GM23338 (cell line): ENCODE data around the gene FGFR3. TPM values are rescaled to one million over a fixed set of nuclear protein-coding genes. Genes with fewer than 3 reads are reported as not detected.

Source experiments
- ATAC-seq: fragments of 200-7000 bp; cut with Tn5 transposase; 3 replicates; pipeline ENCODE4 v1.9.1; 2020
- DNase-seq: peaks from one replicate; pipeline ENCODE4 v3.0.0-alpha.2; 2015; ENCODE audit warnings: low spot score
- H2AFZ ChIP-seq: fragments of 200-600 bp; sonication (generic); 2 replicates; pipeline ENCODE4 v1.8.0; 2016; ENCODE audit warnings: antibody characterized with exemption, mild to moderate bottlenecking, moderate library complexity
- H3F3A ChIP-seq: fragments of 200-600 bp; sonication (generic); replicated peaks from 2 replicates; pipeline ENCODE4 v1.8.0; 2017; ENCODE audit warnings: antibody characterized with exemption, mixed run types, low read depth
- H3K27ac ChIP-seq: fragments of 200-600 bp; sonication (generic); 2 replicates; pipeline ENCODE4 v1.6.1; 2016; ENCODE audit warnings: low read depth
- H3K27me3 ChIP-seq: fragments of 200-600 bp; sonication (generic); 2 replicates; pipeline ENCODE4 v1.8.0; 2016; ENCODE audit warnings: mild to moderate bottlenecking, mixed run types, moderate library complexity; ENCODE audit not compliant: insufficient read depth
- H3K36me3 ChIP-seq: fragments of 200-600 bp; sonication (generic); 2 replicates; pipeline ENCODE4 v1.8.0; 2016; ENCODE audit warnings: mild to moderate bottlenecking; ENCODE audit not compliant: insufficient read depth
- H3K4me1 ChIP-seq: fragments of 200-600 bp; sonication (generic); 2 replicates; pipeline ENCODE4 v1.8.0; 2016; ENCODE audit warnings: mild to moderate bottlenecking, moderate library complexity; ENCODE audit not compliant: insufficient read depth
- H3K4me2 ChIP-seq: fragments of 200-600 bp; sonication (generic); 2 replicates; pipeline ENCODE4 v1.7.1; 2017; ENCODE audit warnings: mixed run types
- H3K4me3 ChIP-seq: fragments of 200-600 bp; sonication (generic); 2 replicates; pipeline ENCODE4 v1.6.1; 2016; ENCODE audit warnings: mixed run types
- H3K79me2 ChIP-seq: fragments of 200-600 bp; sonication (generic); replicated peaks from 2 replicates; pipeline ENCODE4 v1.8.0; 2017; ENCODE audit warnings: mild to moderate bottlenecking; ENCODE audit not compliant: insufficient read depth
- H3K9me2 ChIP-seq: fragments of 200-600 bp; sonication (generic); 2 replicates; pipeline ENCODE4 v1.8.0; 2017; ENCODE audit not compliant: insufficient read depth
- H4K20me1 ChIP-seq: fragments of 200-600 bp; sonication (generic); replicated peaks from 2 replicates; pipeline ENCODE4 v1.8.0; 2017; ENCODE audit warnings: mild to moderate bottlenecking; ENCODE audit not compliant: insufficient read depth
- H3K27ac Mint-ChIP-seq: 2 replicates; pipeline ENCODE4 v1.8.0; 2020; ENCODE audit warnings: inconsistent platforms, mild to moderate bottlenecking, moderate library complexity, mixed read lengths
- H3K27me3 Mint-ChIP-seq: 3 replicates; pipeline ENCODE4 v1.8.0; 2022; ENCODE audit warnings: low read depth, mild to moderate bottlenecking, moderate library complexity, mixed read lengths, inconsistent platforms; ENCODE audit not compliant: insufficient read depth, poor library complexity
- H3K36me3 Mint-ChIP-seq: 3 replicates; pipeline ENCODE4 v1.8.0; 2021; ENCODE audit warnings: low read depth, mild to moderate bottlenecking, inconsistent platforms, moderate library complexity, mixed read lengths
- H3K4me1 Mint-ChIP-seq: 3 replicates; pipeline ENCODE4 v1.8.0; 2020; ENCODE audit warnings: mild to moderate bottlenecking, inconsistent platforms, mixed read lengths
- H3K4me3 Mint-ChIP-seq: 3 replicates; pipeline ENCODE4 v1.8.0; 2021; ENCODE audit warnings: moderate library complexity, mild to moderate bottlenecking, inconsistent platforms, mixed read lengths
- H3K9me3 Mint-ChIP-seq: 3 replicates; pipeline ENCODE4 v1.8.0; 2020; ENCODE audit warnings: moderate library complexity, mild to moderate bottlenecking, inconsistent platforms, mixed read lengths
- CREB1 ChIP-seq: fragments of 250-450 bp; sonication (Bioruptor Pico); IDR thresholded peaks from 2 replicates; pipeline ENCODE4 v1.5.0; 2020; ENCODE audit warnings: low read depth, mild to moderate bottlenecking, moderate library complexity
- EZH2 ChIP-seq: fragments of 200-600 bp; sonication (generic); IDR thresholded peaks from one replicate; pipeline ENCODE4 v1.8.0; 2017; ENCODE audit warnings: antibody characterized with exemption, mild to moderate bottlenecking, low read depth; ENCODE audit not compliant: unreplicated experiment
- EZH2phosphoT487 ChIP-seq: fragments of 200-600 bp; sonication (generic); IDR thresholded peaks from one replicate; pipeline ENCODE4 v1.8.1; 2018; ENCODE audit warnings: antibody characterized with exemption; ENCODE audit not compliant: unreplicated experiment
- JUNB ChIP-seq: IDR thresholded peaks from one replicate; pipeline ENCODE4 v1.6.1; 2016; ENCODE audit warnings: antibody characterized with exemption; ENCODE audit not compliant: unreplicated experiment
- NANOG ChIP-seq: IDR thresholded peaks from 2 replicates; pipeline ENCODE4 v1.6.1; 2016; ENCODE audit warnings: antibody characterized with exemption, borderline replicate concordance
- POLR2AphosphoS5 ChIP-seq: IDR thresholded peaks from 2 replicates; pipeline ENCODE4 v1.6.1; 2016; ENCODE audit warnings: antibody characterized with exemption, low read depth
- STAT1 ChIP-seq: IDR thresholded peaks from one replicate; pipeline ENCODE4 v1.6.1; 2016; ENCODE audit warnings: antibody characterized with exemption; ENCODE audit not compliant: unreplicated experiment
- ZNF114 ChIP-seq: fragments of 250-450 bp; sonication (Bioruptor Pico); IDR thresholded peaks from 2 replicates; pipeline ENCODE4 v1.5.0; 2020; ENCODE audit warnings: mild to moderate bottlenecking, moderate library complexity
- ZNF331 ChIP-seq: fragments of 250-450 bp; sonication (Bioruptor Pico); IDR thresholded peaks from 2 replicates; pipeline ENCODE4 v1.5.0; 2020; ENCODE audit warnings: low read depth, mild to moderate bottlenecking, moderate library complexity
- polyA plus RNA-seq: library from polyadenylated mRNA; unstranded; fragments of >200 nt; fragmentation: Nextera tagmentation; extraction: Ambion mirVana; gene quantifications from 2 replicates; pipeline ENCODE4 v1.2.1, GENCODE V29; 2016
- total RNA-seq: library from RNA; depleted of rRNA; stranded (reverse); fragments of >200 nt; shearing (Covaris generic); gene quantifications from 2 replicates; pipeline ENCODE4 v1.2.3, GENCODE V29; 2014
- TF ChIP-seq, protein P1 (sequence below), 2 experiments: fragments of 200-600 bp in 1 of 2; sonication (generic) in 1 of 2; conservative IDR thresholded peaks; 2 replicates each; pipeline versions ENCODE4 v1.5.1 to v1.6.1; 2016 to 2017; ENCODE audit warnings: antibody characterized with exemption in 2 of 2, low read depth in 2 of 2, mild to moderate bottlenecking in 2 of 2, moderate library complexity in 1 of 2
- TF ChIP-seq, protein P2 (sequence below): fragments of 250-450 bp; sonication (Bioruptor Pico); IDR thresholded peaks from 2 replicates; pipeline ENCODE4 v1.5.0; 2020; ENCODE audit warnings: mild to moderate bottlenecking, moderate library complexity
- TF ChIP-seq, protein P3 (sequence below): IDR thresholded peaks from one replicate; pipeline ENCODE4 v1.6.1; 2018; ENCODE audit warnings: antibody characterized with exemption; ENCODE audit not compliant: unreplicated experiment
- TF ChIP-seq, protein P4 (sequence below): IDR thresholded peaks from 2 replicates; pipeline ENCODE4 v1.6.1; 2016; ENCODE audit warnings: antibody characterized with exemption

The FGFR3 gene
- total and polyA plus RNA-seq, 2 experiments from 2014 or later: 3.6 to 17.4 TPM

DNA sequence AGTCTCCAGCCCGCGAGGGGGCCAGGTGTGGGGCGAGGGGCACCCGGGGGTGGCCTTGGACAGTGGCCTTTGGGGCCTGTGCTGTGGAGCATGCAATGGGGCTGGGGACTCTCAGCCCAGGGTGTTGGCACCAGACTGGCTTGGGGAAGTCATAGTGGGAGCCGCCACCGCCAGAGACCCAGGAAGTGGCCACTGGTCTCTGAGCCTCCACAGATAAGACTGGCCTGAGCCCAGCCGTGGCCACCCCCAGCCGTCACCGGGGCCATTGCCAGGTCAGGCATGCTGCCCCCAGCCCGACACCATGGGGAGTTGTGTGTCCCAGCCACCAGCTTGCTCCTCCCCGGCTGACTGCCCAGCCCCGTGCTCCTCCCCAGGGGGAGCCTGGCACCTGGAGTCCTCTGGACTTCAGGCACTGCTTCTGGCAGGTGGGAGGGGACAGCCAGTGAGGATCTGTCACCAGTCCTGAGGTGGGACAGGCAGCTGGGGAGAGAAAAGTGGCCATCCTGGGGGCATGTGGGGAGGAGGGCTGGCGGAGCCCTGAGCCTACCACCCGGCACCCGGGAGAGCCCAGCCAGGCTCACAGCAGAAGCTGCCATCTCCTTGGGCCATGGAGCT, 39.3 kb upstream of the FGFR3 start:
- Mint-ChIP-seq H3K27ac (no peak overlapping the region), H3K4me1 (peaks cover 5% of the 10 kb centered on the region; the same call in 2 of the 3 replicates), H3K4me3 (no peak overlapping the region), H3K9me3 (no peaks in the 10 kb centered on the region), H3K27me3 (no peaks in the 10 kb centered on the region), H3K36me3 (no peaks in the 10 kb centered on the region)
- H3K9me2 ChIP-seq: no peaks in the 10 kb centered on the region
- no peak for ATAC-seq
- no peaks in the 10 kb centered on the region for H3K4me1 ChIP-seq
- no peak overlapping the region for H2AFZ ChIP-seq
- no peaks in the 10 kb centered on the region for H4K20me1 ChIP-seq
- TF ChIP-seq JUNB (no peak), NANOG (no peak), STAT1 (no peak), ZNF114 (CRISPR knock-in tag) (no peak), CREB1 (CRISPR knock-in tag) (no peak), ZNF331 (CRISPR knock-in tag) (no peak), POLR2AphosphoS5 (no peak), EZH2phosphoT487 (no peak), EZH2 (no peak)
- TF ChIP-seq, protein P1, sequence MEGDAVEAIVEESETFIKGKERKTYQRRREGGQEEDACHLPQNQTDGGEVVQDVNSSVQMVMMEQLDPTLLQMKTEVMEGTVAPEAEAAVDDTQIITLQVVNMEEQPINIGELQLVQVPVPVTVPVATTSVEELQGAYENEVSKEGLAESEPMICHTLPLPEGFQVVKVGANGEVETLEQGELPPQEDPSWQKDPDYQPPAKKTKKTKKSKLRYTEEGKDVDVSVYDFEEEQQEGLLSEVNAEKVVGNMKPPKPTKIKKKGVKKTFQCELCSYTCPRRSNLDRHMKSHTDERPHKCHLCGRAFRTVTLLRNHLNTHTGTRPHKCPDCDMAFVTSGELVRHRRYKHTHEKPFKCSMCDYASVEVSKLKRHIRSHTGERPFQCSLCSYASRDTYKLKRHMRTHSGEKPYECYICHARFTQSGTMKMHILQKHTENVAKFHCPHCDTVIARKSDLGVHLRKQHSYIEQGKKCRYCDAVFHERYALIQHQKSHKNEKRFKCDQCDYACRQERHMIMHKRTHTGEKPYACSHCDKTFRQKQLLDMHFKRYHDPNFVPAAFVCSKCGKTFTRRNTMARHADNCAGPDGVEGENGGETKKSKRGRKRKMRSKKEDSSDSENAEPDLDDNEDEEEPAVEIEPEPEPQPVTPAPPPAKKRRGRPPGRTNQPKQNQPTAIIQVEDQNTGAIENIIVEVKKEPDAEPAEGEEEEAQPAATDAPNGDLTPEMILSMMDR (conservative IDR thresholded peaks at IDR 0.05; ENCODE audit: low read depth in 2 of 2): no peak
- TF ChIP-seq, protein P2, sequence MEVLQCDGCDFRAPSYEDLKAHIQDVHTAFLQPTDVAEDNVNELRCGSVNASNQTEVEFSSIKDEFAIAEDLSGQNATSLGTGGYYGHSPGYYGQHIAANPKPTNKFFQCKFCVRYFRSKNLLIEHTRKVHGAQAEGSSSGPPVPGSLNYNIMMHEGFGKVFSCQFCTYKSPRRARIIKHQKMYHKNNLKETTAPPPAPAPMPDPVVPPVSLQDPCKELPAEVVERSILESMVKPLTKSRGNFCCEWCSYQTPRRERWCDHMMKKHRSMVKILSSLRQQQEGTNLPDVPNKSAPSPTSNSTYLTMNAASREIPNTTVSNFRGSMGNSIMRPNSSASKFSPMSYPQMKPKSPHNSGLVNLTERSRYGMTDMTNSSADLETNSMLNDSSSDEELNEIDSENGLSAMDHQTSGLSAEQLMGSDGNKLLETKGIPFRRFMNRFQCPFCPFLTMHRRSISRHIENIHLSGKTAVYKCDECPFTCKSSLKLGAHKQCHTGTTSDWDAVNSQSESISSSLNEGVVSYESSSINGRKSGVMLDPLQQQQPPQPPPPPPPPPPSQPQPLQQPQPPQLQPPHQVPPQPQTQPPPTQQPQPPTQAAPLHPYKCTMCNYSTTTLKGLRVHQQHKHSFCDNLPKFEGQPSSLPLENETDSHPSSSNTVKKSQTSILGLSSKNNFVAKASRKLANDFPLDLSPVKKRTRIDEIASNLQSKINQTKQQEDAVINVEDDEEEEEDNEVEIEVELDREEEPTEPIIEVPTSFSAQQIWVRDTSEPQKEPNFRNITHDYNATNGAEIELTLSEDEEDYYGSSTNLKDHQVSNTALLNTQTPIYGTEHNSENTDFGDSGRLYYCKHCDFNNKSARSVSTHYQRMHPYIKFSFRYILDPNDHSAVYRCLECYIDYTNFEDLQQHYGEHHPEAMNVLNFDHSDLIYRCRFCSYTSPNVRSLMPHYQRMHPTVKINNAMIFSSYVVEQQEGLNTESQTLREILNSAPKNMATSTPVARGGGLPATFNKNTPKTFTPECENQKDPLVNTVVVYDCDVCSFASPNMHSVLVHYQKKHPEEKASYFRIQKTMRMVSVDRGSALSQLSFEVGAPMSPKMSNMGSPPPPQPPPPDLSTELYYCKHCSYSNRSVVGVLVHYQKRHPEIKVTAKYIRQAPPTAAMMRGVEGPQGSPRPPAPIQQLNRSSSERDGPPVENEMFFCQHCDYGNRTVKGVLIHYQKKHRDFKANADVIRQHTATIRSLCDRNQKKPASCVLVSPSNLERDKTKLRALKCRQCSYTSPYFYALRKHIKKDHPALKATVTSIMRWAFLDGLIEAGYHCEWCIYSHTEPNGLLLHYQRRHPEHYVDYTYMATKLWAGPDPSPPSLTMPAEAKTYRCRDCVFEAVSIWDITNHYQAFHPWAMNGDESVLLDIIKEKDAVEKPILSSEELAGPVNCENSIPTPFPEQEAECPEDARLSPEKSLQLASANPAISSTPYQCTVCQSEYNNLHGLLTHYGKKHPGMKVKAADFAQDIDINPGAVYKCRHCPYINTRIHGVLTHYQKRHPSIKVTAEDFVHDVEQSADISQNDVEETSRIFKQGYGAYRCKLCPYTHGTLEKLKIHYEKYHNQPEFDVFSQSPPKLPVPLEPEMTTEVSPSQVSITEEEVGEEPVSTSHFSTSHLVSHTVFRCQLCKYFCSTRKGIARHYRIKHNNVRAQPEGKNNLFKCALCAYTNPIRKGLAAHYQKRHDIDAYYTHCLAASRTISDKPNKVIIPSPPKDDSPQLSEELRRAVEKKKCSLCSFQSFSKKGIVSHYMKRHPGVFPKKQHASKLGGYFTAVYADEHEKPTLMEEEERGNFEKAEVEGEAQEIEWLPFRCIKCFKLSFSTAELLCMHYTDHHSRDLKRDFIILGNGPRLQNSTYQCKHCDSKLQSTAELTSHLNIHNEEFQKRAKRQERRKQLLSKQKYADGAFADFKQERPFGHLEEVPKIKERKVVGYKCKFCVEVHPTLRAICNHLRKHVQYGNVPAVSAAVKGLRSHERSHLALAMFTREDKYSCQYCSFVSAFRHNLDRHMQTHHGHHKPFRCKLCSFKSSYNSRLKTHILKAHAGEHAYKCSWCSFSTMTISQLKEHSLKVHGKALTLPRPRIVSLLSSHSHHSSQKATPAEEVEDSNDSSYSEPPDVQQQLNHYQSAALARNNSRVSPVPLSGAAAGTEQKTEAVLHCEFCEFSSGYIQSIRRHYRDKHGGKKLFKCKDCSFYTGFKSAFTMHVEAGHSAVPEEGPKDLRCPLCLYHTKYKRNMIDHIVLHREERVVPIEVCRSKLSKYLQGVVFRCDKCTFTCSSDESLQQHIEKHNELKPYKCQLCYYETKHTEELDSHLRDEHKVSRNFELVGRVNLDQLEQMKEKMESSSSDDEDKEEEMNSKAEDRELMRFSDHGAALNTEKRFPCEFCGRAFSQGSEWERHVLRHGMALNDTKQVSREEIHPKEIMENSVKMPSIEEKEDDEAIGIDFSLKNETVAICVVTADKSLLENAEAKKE (CRISPR knock-in tag): no peak
- TF ChIP-seq, protein P3, sequence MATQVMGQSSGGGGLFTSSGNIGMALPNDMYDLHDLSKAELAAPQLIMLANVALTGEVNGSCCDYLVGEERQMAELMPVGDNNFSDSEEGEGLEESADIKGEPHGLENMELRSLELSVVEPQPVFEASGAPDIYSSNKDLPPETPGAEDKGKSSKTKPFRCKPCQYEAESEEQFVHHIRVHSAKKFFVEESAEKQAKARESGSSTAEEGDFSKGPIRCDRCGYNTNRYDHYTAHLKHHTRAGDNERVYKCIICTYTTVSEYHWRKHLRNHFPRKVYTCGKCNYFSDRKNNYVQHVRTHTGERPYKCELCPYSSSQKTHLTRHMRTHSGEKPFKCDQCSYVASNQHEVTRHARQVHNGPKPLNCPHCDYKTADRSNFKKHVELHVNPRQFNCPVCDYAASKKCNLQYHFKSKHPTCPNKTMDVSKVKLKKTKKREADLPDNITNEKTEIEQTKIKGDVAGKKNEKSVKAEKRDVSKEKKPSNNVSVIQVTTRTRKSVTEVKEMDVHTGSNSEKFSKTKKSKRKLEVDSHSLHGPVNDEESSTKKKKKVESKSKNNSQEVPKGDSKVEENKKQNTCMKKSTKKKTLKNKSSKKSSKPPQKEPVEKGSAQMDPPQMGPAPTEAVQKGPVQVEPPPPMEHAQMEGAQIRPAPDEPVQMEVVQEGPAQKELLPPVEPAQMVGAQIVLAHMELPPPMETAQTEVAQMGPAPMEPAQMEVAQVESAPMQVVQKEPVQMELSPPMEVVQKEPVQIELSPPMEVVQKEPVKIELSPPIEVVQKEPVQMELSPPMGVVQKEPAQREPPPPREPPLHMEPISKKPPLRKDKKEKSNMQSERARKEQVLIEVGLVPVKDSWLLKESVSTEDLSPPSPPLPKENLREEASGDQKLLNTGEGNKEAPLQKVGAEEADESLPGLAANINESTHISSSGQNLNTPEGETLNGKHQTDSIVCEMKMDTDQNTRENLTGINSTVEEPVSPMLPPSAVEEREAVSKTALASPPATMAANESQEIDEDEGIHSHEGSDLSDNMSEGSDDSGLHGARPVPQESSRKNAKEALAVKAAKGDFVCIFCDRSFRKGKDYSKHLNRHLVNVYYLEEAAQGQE: no peak
- TF ChIP-seq, protein P4, sequence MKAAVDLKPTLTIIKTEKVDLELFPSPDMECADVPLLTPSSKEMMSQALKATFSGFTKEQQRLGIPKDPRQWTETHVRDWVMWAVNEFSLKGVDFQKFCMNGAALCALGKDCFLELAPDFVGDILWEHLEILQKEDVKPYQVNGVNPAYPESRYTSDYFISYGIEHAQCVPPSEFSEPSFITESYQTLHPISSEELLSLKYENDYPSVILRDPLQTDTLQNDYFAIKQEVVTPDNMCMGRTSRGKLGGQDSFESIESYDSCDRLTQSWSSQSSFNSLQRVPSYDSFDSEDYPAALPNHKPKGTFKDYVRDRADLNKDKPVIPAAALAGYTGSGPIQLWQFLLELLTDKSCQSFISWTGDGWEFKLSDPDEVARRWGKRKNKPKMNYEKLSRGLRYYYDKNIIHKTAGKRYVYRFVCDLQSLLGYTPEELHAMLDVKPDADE: no peak
- no peaks in the 10 kb centered on the region for H3F3A ChIP-seq
- H3K4me3 ChIP-seq: no peak overlapping the region
- DNase-seq: no peak
- no peaks in the 10 kb centered on the region for H3K27me3 ChIP-seq
- no peak overlapping the region for H3K27ac ChIP-seq
- no peaks in the 10 kb centered on the region for H3K79me2 ChIP-seq
- no peaks in the 10 kb centered on the region for H3K36me3 ChIP-seq
- H3K4me2 ChIP-seq: no peak overlapping the region
